H1 (cell line): ENCODE measurements around the gene CA10. TPM values are rescaled to one million over a fixed set of nuclear protein-coding genes. Genes with fewer than 3 reads are reported as not detected.

ENCODE experiments used
- CHD2 ChIP-seq: IDR thresholded peaks from 2 replicates; pipeline ENCODE4 v1.6.1; 2012; ENCODE audit warnings: low read length, improper control_type of control experiment
- CTBP2 ChIP-seq: IDR thresholded peaks from 2 replicates; pipeline ENCODE4 v1.7.0; 2011; ENCODE audit warnings: borderline replicate concordance, mild to moderate bottlenecking, moderate library complexity, mixed read lengths, low read length; ENCODE audit not compliant: insufficient read depth, insufficient read length
- NRF1 ChIP-seq: IDR thresholded peaks from 2 replicates; pipeline ENCODE4 v1.6.1; 2011; ENCODE audit warnings: mild to moderate bottlenecking, low read depth, low read length, improper control_type of control experiment
- polyA plus RNA-seq, 7 experiments: library from polyadenylated mRNA; depleted of rRNA in 3 of 7; stranded (reverse) in 5 of 7; unstranded in 2 of 7; fragments of >200 nt in 5 of 7; fragments of 200-250 nt in 2 of 7; gene quantifications; 1 replicate in 5 of 7; 2 replicates in 1 of 7; 4 replicates in 1 of 7; pipeline versions ENCODE4 v1.2.1 to v1.2.3, GENCODE V29; 2011 to 2013; ENCODE audit warnings: missing spikeins in 2 of 7, mixed read lengths in 2 of 7
- total RNA-seq: library from RNA; stranded (reverse); fragmentation: NEBNext Ultra II Directional; extraction: Animal tissue kit (Norgen Biotek cat#: 25700); gene quantifications from 2 replicates; pipeline ENCODE4 v1.2.1, GENCODE V29; 2021

Gene CA10
- total and polyA plus RNA-seq, 2 of the 8 experiments (the other 6 are each of a cell fraction or from before 2014, with no cell fraction given) = 0.60 to 0.63 TPM

- TF ChIP-seq NRF1 (no peak), CHD2 (no peak), CTBP2 (no peak)
These were observed 304.7 kb downstream of the CA10 start (continued) for GRCh38 chr17:51853857-51854256.
